GM18526 (cell line): ENCODE data around the gene PTPRQ.

Experiments used
- POLR2A ChIP-seq: IDR thresholded peaks from 3 replicates; pipeline ENCODE4 v1.6.1; 2011; ENCODE audit not compliant: insufficient read length; ENCODE audit errors: extremely low read depth

Gene PTPRQ

GRCh38 chr12:80442426-80443222, 1.4 kb upstream of the PTPRQ start:
- TF ChIP-seq POLR2A, result no peak

- TF ChIP-seq POLR2A, result no peak
These were observed 1.2 kb downstream of the PTPRQ start for GRCh38 chr12:80445083-80445793.

- TF ChIP-seq POLR2A, result no peak
These were observed 12.5 kb downstream of the PTPRQ start for GRCh38 chr12:80456513-80456912.

GRCh38 chr12:80460972-80461371, 16.9 kb downstream of the PTPRQ start:
- no peak for TF ChIP-seq POLR2A

GRCh38 chr12:80469681-80470080, 25.6 kb downstream of the PTPRQ start:
- no peak for TF ChIP-seq POLR2A

GRCh38 chr12:80470403-80470802, 26.4 kb downstream of the PTPRQ start:
- no peak for TF ChIP-seq POLR2A

GRCh38 chr12:80472236-80472635, 28.2 kb downstream of the PTPRQ start:
- TF ChIP-seq POLR2A, result no peak

- TF ChIP-seq POLR2A, result no peak
These were observed 29.0 kb downstream of the PTPRQ start for GRCh38 chr12:80472911-80473500.

- TF ChIP-seq POLR2A, result no peak
These were observed 40.7 kb downstream of the PTPRQ start for GRCh38 chr12:80484746-80485145.

GRCh38 chr12:80485222-80485987, 41.4 kb downstream of the PTPRQ start:
- TF ChIP-seq POLR2A, result no peak

GRCh38 chr12:80490329-80490728, 46.3 kb downstream of the PTPRQ start:
- TF ChIP-seq POLR2A, result no peak

GRCh38 chr12:80491166-80491565, 47.1 kb downstream of the PTPRQ start:
- no peak for TF ChIP-seq POLR2A

GRCh38 chr12:80493466-80493865, 49.4 kb downstream of the PTPRQ start:
- TF ChIP-seq POLR2A, result no peak

GRCh38 chr12:80494836-80495235, 50.8 kb downstream of the PTPRQ start:
- TF ChIP-seq POLR2A, result no peak

GRCh38 chr12:80498059-80498728, 54.2 kb downstream of the PTPRQ start:
- TF ChIP-seq POLR2A, result no peak
